B cell (primary cell): ENCODE results near the gene GLOD5. TPM values are rescaled to one million over a fixed set of nuclear protein-coding genes. Genes with fewer than 3 reads are reported as not detected.

ENCODE experiments used
- ATAC-seq: fragments of 200-7000 bp; cut with Tn5 transposase; one replicate; pipeline ENCODE4 v1.10.0; 2021; ENCODE audit warnings: low read depth, mild to moderate bottlenecking, moderate number of reproducible peaks, moderate library complexity
- CTCF ChIA-PET: fragments of 350-600 bp; sonication (Branson Sonifier 250); formaldehyde crosslinking; loops from one replicate; lab custom pipeline; 2021; ENCODE audit warnings: antibody characterized with exemption, inconsistent platforms; lab: Charles Lee
- POLR2A ChIA-PET: fragments of 350-600 bp; sonication (Branson Sonifier 250); formaldehyde crosslinking; loops from one replicate; lab custom pipeline; 2021; ENCODE audit warnings: antibody characterized with exemption; lab: Charles Lee
- DNase-seq: peaks from one replicate; pipeline ENCODE4 v3.0.0; 2013
- H2AFZ ChIP-seq: 2 replicates; pipeline ENCODE4 v1.6.1; 2012; ENCODE audit warnings: mild to moderate bottlenecking, low read depth, low read length; ENCODE audit not compliant: insufficient read depth, poor library complexity, severe bottlenecking
- H3K27ac ChIP-seq, 2 donors: 1 replicate in 1 of 2; 2 replicates in 1 of 2; pipeline ENCODE4 v1.5.1; 2012 to 2013; ENCODE audit warnings: low read length in 2 of 2, mild to moderate bottlenecking in 2 of 2, moderate library complexity in 1 of 2
- H3K27me3 ChIP-seq, 4 experiments: fragments of 200-600 bp in 1 of 4; sonication (generic) in 1 of 4; replicated peaks in 1 of 4; 1 replicate in 2 of 4; 2 replicates in 2 of 4; pipeline versions ENCODE4 v1.6.1 to v1.7.0; 2013 to 2016; ENCODE audit warnings: low read length in 3 of 4, mild to moderate bottlenecking in 2 of 4, mixed read lengths in 1 of 4, moderate library complexity in 1 of 4; ENCODE audit not compliant: insufficient read depth in 4 of 4, control insufficient read depth in 3 of 4; ENCODE audit errors: control extremely low read depth in 1 of 4
- H3K36me3 ChIP-seq, 2 experiments: replicated peaks in 1 of 2; 1 replicate in 1 of 2; 2 replicates in 1 of 2; pipeline versions ENCODE4 v1.6.1 to v1.7.1; 2013; ENCODE audit warnings: low read length in 1 of 2; ENCODE audit not compliant: insufficient read depth in 2 of 2, control insufficient read depth in 1 of 2; ENCODE audit errors: control extremely low read depth in 1 of 2, extremely low read depth in 1 of 2
- H3K4me1 ChIP-seq, 2 donors: fragments of 200-600 bp in 1 of 2; sonication (generic) in 1 of 2; 1 replicate in 1 of 2; 2 replicates in 1 of 2; pipeline versions ENCODE4 v1.5.1 to v1.6.1; 2013 to 2017; ENCODE audit warnings: low read length in 2 of 2; ENCODE audit not compliant: control insufficient read depth in 2 of 2, insufficient read depth in 2 of 2
- H3K4me2 ChIP-seq: replicated peaks from 2 replicates; pipeline ENCODE3; 2012; ENCODE audit warnings: mild to moderate bottlenecking, low read depth, low read length; ENCODE audit not compliant: poor library complexity, severe bottlenecking
- H3K4me3 ChIP-seq, 5 experiments: fragments of 200-600 bp in 1 of 5; sonication (generic) in 1 of 5; 1 replicate in 3 of 5; 2 replicates in 2 of 5; pipeline versions ENCODE4 v1.5.1 to v1.7.0; 2011 to 2016; ENCODE audit warnings: low read length in 4 of 5, mild to moderate bottlenecking in 4 of 5, low read depth in 2 of 5, control low read depth in 1 of 5, moderate library complexity in 1 of 5; ENCODE audit not compliant: insufficient read depth in 1 of 5; ENCODE audit errors: control extremely low read depth in 1 of 5, extremely low read depth in 1 of 5
- H3K79me2 ChIP-seq: fragments of 200-600 bp; sonication (generic); one replicate; pipeline ENCODE4 v1.6.0; 2016; ENCODE audit warnings: low read length; ENCODE audit not compliant: control insufficient read depth, insufficient read depth
- H3K9ac ChIP-seq: fragments of 200-600 bp; sonication (generic); 2 replicates; pipeline ENCODE4 v1.6.1; 2017; ENCODE audit warnings: mild to moderate bottlenecking, low read length, moderate library complexity
- H3K9me3 ChIP-seq, 3 donors: one replicate each; pipeline versions ENCODE4 v1.6.1 to v1.7.1; 2013; ENCODE audit warnings: low read length in 2 of 3; ENCODE audit not compliant: control insufficient read depth in 2 of 3, insufficient read depth in 1 of 3; ENCODE audit errors: control extremely low read depth in 1 of 3
- H4K20me1 ChIP-seq: 2 replicates; pipeline ENCODE4 v1.6.0; 2012; ENCODE audit warnings: mild to moderate bottlenecking, low read length; ENCODE audit not compliant: insufficient read depth, control insufficient read depth, poor library complexity, severe bottlenecking
- H3K27ac Mint-ChIP-seq: one replicate; pipeline ENCODE4 v1.8.0; 2021; ENCODE audit warnings: mixed read lengths
- H3K27me3 Mint-ChIP-seq: one replicate; pipeline ENCODE4 v1.8.0; 2021; ENCODE audit warnings: mixed read lengths
- H3K4me1 Mint-ChIP-seq: one replicate; pipeline ENCODE4 v1.8.0; 2021; ENCODE audit warnings: mixed read lengths
- H3K4me3 Mint-ChIP-seq: one replicate; pipeline ENCODE4 v1.8.0; 2021; ENCODE audit warnings: mixed read lengths
- H3K9me3 Mint-ChIP-seq: one replicate; pipeline ENCODE4 v1.8.0; 2022; ENCODE audit warnings: mixed read lengths; ENCODE audit not compliant: insufficient read depth
- EZH2 ChIP-seq: IDR thresholded peaks from 2 replicates; pipeline ENCODE4 v1.6.1; 2012; ENCODE audit warnings: borderline replicate concordance, low read depth, mild to moderate bottlenecking, moderate library complexity, low read length; ENCODE audit not compliant: insufficient read depth, poor library complexity, severe bottlenecking
- WGBS: methylation state at CpG from one replicate; pipeline ENCODE4 v1.1.5; 2013; ENCODE audit warnings: missing lambda C conversion rate; ENCODE audit not compliant: insufficient coverage; 5-methylcytosine and 5-hydroxymethylcytosine counted together
- intact Hi-C: fragments of 100-400 bp; cut with micrococcal nuclease; formaldehyde crosslinking; loops from one replicate; pipeline ENCODE4 v1.10.0; 2022
- polyA plus RNA-seq: library from polyadenylated mRNA; depleted of rRNA; stranded (reverse); fragments of >200 nt; gene quantifications from 2 replicates; pipeline ENCODE4 v1.2.3, GENCODE V29; 2012
- total RNA-seq, 2 donors: library from RNA; stranded (reverse); fragments of 120-200 nt in 1 of 2; gene quantifications; 1 replicate in 1 of 2; 2 replicates in 1 of 2; pipeline versions ENCODE4 v1.2.3 to v1.2.4, GENCODE V29; 2013 to 2022
- TF ChIP-seq, protein P1 (sequence below): fragments of 200-600 bp; IDR thresholded peaks from one replicate; pipeline ENCODE4 v1.8.0; 2022; ENCODE audit warnings: antibody characterized with exemption, mild to moderate bottlenecking

The GLOD5 gene
- total and polyA plus RNA-seq, 2 donors (not counting 1 experiment from before 2014, with no cell fraction given) = not detected

DNA sequence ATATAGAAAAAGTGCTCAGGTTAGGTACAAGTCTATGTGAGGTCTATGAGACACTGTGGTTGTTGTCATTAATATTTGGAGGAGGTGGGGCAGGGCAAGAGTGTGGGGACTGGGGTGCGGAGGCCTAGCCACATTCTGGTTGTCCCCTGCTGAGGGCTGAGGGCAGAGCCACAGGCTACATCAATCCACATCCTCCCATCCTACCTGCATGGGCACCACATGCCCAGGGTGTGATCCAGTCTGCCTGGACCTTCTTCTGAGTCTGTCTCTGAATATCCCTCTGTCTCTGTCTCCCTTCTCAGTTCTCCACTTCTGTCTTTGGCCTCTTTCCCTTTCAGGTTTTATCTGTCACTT, 23.6 kb downstream of the GLOD5 start:
- no peak overlapping the region for H3K4me3 Mint-ChIP-seq
- H3K27ac Mint-ChIP-seq = no peak overlapping the region
- Histone ChIP-seq H3K9me3 (no peaks in the 10 kb centered on the region), H3K4me2 (no peak overlapping the region), H3K4me1 (no peaks in the 10 kb centered on the region), H2AFZ (no peak overlapping the region), H3K79me2 (no peaks in the 10 kb centered on the region), H3K27me3 (no peaks in the 10 kb centered on the region), H3K27ac (no peak overlapping the region), H4K20me1 (no peaks in the 10 kb centered on the region), H3K9ac (no peak overlapping the region), H3K4me3 (no peak overlapping the region), H3K36me3 (no peaks in the 10 kb centered on the region)
- POLR2A ChIA-PET = no interaction called here
- intact Hi-C loops = no loop called here
- peaks cover 12% of the 10 kb centered on the region for H3K27me3 Mint-ChIP-seq
- no CpG with 5 or more reads among the region's 1 CpG for WGBS
- TF ChIP-seq EZH2 = no peak
- TF ChIP-seq, protein P1, sequence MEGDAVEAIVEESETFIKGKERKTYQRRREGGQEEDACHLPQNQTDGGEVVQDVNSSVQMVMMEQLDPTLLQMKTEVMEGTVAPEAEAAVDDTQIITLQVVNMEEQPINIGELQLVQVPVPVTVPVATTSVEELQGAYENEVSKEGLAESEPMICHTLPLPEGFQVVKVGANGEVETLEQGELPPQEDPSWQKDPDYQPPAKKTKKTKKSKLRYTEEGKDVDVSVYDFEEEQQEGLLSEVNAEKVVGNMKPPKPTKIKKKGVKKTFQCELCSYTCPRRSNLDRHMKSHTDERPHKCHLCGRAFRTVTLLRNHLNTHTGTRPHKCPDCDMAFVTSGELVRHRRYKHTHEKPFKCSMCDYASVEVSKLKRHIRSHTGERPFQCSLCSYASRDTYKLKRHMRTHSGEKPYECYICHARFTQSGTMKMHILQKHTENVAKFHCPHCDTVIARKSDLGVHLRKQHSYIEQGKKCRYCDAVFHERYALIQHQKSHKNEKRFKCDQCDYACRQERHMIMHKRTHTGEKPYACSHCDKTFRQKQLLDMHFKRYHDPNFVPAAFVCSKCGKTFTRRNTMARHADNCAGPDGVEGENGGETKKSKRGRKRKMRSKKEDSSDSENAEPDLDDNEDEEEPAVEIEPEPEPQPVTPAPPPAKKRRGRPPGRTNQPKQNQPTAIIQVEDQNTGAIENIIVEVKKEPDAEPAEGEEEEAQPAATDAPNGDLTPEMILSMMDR = no peak
- H3K4me1 Mint-ChIP-seq = no peaks in the 10 kb centered on the region
- no peaks in the 10 kb centered on the region for H3K9me3 Mint-ChIP-seq
- ATAC-seq (no peak), DNase-seq (no peak)
- CTCF ChIA-PET = interaction anchor here (1.4 kb wide), 1 partner anchor 9 kb away, joined by 3 read pairs; no protein-coding TSS in a partner anchor

DNA sequence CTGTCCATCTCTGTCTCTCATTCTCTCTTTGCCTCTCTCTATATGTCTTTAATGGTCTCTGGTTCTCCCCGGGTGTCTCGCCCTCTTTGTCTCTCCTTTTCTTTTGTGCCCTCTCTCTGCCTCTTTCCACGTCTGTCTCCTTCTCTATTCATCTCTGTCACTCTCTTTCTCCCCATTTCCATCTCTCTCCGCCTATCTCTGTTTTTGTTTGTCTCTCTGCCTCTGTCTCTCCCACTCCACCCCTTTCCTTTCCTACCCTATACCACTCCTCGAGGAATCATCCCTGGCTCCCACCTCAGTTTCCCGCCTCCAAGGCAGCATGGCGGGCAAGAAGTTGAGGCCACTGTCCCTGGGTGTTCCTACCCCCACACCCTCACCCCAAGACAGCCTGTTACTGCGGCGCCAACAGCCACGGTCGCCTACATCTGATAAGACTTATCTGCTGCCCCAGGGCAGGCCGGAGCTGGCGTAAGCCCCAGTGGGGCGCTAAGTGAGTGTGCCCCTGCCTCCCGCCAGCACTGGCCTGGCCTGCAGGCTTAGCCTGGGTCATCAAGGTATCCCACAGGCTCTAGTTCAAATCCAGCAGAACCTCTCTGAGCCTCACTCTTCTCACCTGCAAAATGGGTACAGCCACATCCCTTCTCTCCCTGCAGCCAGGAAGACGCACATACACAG, 24.1 kb downstream of the GLOD5 start:
- peaks cover 12% of the 10 kb centered on the region for H3K27me3 Mint-ChIP-seq
- H3K9me3 Mint-ChIP-seq = no peaks in the 10 kb centered on the region
- TF ChIP-seq EZH2 = no peak
- TF ChIP-seq, protein P1 = no peak
- no peaks in the 10 kb centered on the region for H3K79me2 ChIP-seq
- H3K27me3 ChIP-seq = no peaks in the 10 kb centered on the region
- CTCF ChIA-PET = no interaction called here
- no peak overlapping the region for H3K27ac Mint-ChIP-seq
- ATAC-seq = no peak
- no peak overlapping the region for H3K4me3 ChIP-seq
- intact Hi-C loops = no loop called here
- POLR2A ChIA-PET = no interaction called here
- H3K9ac ChIP-seq = no peak overlapping the region
- no peak overlapping the region for H3K27ac ChIP-seq
- H3K36me3 ChIP-seq = no peaks in the 10 kb centered on the region
- no peaks in the 10 kb centered on the region for H3K4me1 Mint-ChIP-seq
- H4K20me1 ChIP-seq = no peaks in the 10 kb centered on the region
- H2AFZ ChIP-seq = no peak overlapping the region
- 93% methylated on average over 6 of the region's 16 CpGs for WGBS
- no peaks in the 10 kb centered on the region for H3K4me1 ChIP-seq
- H3K4me2 ChIP-seq = no peak overlapping the region
- no peaks in the 10 kb centered on the region for H3K9me3 ChIP-seq
- no peak overlapping the region for H3K4me3 Mint-ChIP-seq
- no peak for DNase-seq
